NCI-H2107 treated with DMSO at 0.1 percent for 48 hours (cell line): Measurements from ENCODE around the gene CIROP.

ENCODE experiments used
- DNase-seq: peaks from one replicate; lab custom pipeline; 2025; ENCODE audit not compliant: unreplicated experiment; lab: John Stamatoyannopoulos, UW

Gene CIROP

GRCh38 chr14:23052182-23052623 lies 52.6 kb downstream of the CIROP start:
- DNase-seq, result no peak

GRCh38 chr14:23051141-23052057 lies 53.4 kb downstream of the CIROP start:
- no peak for DNase-seq
